ENCODE data around the gene GAL3ST3. TPM values are rescaled to one million over a fixed set of nuclear protein-coding genes. Genes with fewer than 3 reads are reported as not detected.

Gene GAL3ST3
- total RNA-seq, 2 experiments from 2014 or later: not detected

DNA sequence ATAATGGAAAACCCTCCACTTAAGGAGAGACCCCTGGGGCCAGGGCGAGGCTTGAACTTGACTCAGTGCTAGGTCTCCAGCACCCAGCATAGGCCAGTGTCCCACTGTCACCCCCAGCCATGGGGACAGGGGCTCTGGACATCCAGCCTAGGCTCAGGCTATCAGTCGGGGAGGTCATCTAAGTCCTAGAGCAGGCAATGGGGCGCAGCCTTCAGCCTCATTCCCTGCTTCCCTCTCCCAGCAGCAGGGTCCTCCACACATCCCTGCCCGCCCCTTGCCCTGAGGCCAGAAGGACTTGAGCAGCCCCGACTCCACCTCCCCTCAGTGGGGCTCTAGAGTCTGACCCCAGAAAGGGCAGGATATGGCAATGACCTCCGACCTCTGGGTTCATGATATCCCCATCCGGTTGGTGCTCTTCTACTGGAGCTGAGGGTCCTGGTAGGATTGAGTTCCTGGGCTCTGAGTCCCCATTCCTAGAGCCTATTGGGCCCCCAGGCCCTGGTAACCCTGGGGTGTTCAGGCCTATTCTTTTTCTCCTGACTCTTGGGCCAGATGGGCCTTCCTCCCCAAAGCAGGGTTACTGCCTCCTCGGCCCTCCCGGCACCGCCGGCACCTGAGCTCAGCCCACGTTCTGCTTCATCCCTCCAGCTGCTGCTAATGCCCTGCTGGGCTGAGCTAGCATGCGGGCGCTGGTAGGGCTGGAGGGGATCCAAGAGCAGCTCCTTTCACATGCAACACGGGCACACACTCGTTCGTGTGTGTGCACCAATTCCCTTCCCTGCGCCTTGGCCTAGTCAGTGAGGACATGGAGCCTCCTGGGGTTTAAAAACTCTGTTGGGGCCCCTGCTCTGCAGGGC is 32.8 kb downstream of the GAL3ST3 start:
- TF ChIP-seq, protein P1, sequence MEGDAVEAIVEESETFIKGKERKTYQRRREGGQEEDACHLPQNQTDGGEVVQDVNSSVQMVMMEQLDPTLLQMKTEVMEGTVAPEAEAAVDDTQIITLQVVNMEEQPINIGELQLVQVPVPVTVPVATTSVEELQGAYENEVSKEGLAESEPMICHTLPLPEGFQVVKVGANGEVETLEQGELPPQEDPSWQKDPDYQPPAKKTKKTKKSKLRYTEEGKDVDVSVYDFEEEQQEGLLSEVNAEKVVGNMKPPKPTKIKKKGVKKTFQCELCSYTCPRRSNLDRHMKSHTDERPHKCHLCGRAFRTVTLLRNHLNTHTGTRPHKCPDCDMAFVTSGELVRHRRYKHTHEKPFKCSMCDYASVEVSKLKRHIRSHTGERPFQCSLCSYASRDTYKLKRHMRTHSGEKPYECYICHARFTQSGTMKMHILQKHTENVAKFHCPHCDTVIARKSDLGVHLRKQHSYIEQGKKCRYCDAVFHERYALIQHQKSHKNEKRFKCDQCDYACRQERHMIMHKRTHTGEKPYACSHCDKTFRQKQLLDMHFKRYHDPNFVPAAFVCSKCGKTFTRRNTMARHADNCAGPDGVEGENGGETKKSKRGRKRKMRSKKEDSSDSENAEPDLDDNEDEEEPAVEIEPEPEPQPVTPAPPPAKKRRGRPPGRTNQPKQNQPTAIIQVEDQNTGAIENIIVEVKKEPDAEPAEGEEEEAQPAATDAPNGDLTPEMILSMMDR (conservative IDR thresholded peaks at IDR 0.05; ENCODE audit: low read length): no peak
- TF ChIP-seq EZH2phosphoT487 (IDR thresholded peaks at IDR 0.05; ENCODE audit: borderline replicate concordance, low read depth, low read length): no peak
- Histone ChIP-seq H3K9me2 (ENCODE audit: insufficient read depth, low read length) (no peaks in the 10 kb centered on the region), H3K4me3 (ENCODE audit: low read depth, low read length, poor library complexity, severe bottlenecking) (no peak overlapping the region), H4K20me1 (ENCODE audit: insufficient read depth, low read length) (no peaks in the 10 kb centered on the region), H3K36me3 (ENCODE audit: insufficient read depth, low read length) (no peaks in the 10 kb centered on the region), H2AFZ (ENCODE audit: low read length) (no peak overlapping the region), H3K4me1 (ENCODE audit: insufficient read depth, low read length, poor library complexity, severe bottlenecking) (no peaks in the 10 kb centered on the region), H3K9me3 (ENCODE audit: low read length) (no peaks in the 10 kb centered on the region), H3K4me2 (ENCODE audit: low read length) (no peak overlapping the region), H3K27ac (ENCODE audit: low read depth, low read length, poor library complexity, severe bottlenecking) (no peak overlapping the region), H3K79me2 (ENCODE audit: insufficient read depth, low read depth, low read length) (no peaks in the 10 kb centered on the region)
- DNase-seq (ENCODE audit: low spot score): no peak
- intact Hi-C loops (cut with micrococcal nuclease; ENCODE audit: unreplicated experiment): no loop called here
- ChIA-PET POLR2A (interaction anchor here (0.6 kb wide), 2 partner anchors 42 to 128 kb away, joined by 3 to 5 read pairs; partner anchors contain the start of gene FIBP), CTCF (ENCODE audit: unreplicated experiment) (no interaction called here)
- BruUV-seq (replicated peaks): no TSS peak

DNA sequence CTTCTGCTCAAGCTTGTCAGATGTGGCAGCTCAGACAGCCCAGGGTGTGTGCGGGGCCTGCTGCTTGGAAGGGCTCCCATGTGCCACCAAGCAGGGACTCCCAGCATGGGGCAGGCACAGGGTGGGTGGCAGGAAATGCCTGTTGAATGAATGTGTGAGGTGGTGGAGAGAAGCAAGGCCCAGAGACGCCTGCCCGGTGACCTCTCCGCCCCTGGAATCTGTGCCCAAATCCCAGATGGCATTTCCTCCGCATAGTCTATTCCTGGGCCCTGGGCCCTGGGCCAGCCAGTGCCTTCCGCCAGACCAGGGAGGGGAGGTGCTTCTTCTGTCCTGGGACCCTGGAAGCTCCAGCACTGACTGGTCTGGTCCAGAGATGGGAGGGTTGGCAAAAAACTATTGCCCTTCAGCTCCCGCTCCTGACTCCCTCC is 33.5 kb downstream of the GAL3ST3 start:
- Histone ChIP-seq H3K27ac (ENCODE audit: low read depth, low read length, poor library complexity, severe bottlenecking) (no peak overlapping the region), H3K36me3 (ENCODE audit: insufficient read depth, low read length) (no peaks in the 10 kb centered on the region), H3K4me1 (ENCODE audit: insufficient read depth, low read length, poor library complexity, severe bottlenecking) (no peaks in the 10 kb centered on the region), H3K4me3 (ENCODE audit: low read depth, low read length, poor library complexity, severe bottlenecking) (no peak overlapping the region), H3K9me3 (ENCODE audit: low read length) (no peaks in the 10 kb centered on the region), H2AFZ (ENCODE audit: low read length) (no peak overlapping the region), H3K4me2 (ENCODE audit: low read length) (no peak overlapping the region), H3K79me2 (ENCODE audit: insufficient read depth, low read depth, low read length) (no peaks in the 10 kb centered on the region), H4K20me1 (ENCODE audit: insufficient read depth, low read length) (no peaks in the 10 kb centered on the region), H3K9me2 (ENCODE audit: insufficient read depth, low read length) (no peaks in the 10 kb centered on the region)
- DNase-seq (ENCODE audit: low spot score): no peak
- no TSS peak for BruUV-seq (replicated peaks)
- TF ChIP-seq EZH2phosphoT487 (IDR thresholded peaks at IDR 0.05; ENCODE audit: borderline replicate concordance, low read depth, low read length): no peak
- TF ChIP-seq, protein P1 (conservative IDR thresholded peaks at IDR 0.05; ENCODE audit: low read length): no peak
- ChIA-PET CTCF (ENCODE audit: unreplicated experiment) (no interaction called here), POLR2A (no interaction called here)
- intact Hi-C loops (cut with micrococcal nuclease; ENCODE audit: unreplicated experiment): no loop called here
